Skeletal muscle tissue (tissue), 4 donors: ENCODE measurements around the gene SATB2. TPM values are rescaled to one million over a fixed set of nuclear protein-coding genes. Genes with fewer than 3 reads are reported as not detected.

Experiments
- H3K27ac ChIP-seq: one replicate; pipeline ENCODE4 v1.7.0; 2013; ENCODE audit warnings: mild to moderate bottlenecking, low read depth, low read length, inconsistent platforms
- H3K27me3 ChIP-seq, 3 donors: one replicate each; pipeline ENCODE4 v1.7.0; 2013; ENCODE audit warnings: low read length in 3 of 3; ENCODE audit not compliant: control insufficient read depth in 3 of 3, insufficient read depth in 3 of 3
- H3K36me3 ChIP-seq, 3 donors: one replicate each; pipeline ENCODE4 v1.7.0; 2013; ENCODE audit warnings: low read length in 3 of 3; ENCODE audit not compliant: control insufficient read depth in 3 of 3, insufficient read depth in 3 of 3
- H3K4me1 ChIP-seq, 3 donors: one replicate each; pipeline ENCODE4 v1.7.0; 2013; ENCODE audit warnings: low read length in 3 of 3, mild to moderate bottlenecking in 3 of 3; ENCODE audit not compliant: control insufficient read depth in 3 of 3, insufficient read depth in 3 of 3
- H3K4me3 ChIP-seq, 3 donors: one replicate each; pipeline ENCODE4 v1.7.0; 2013; ENCODE audit warnings: low read length in 3 of 3
- H3K9ac ChIP-seq, 3 donors: one replicate each; pipeline ENCODE4 v1.7.0; 2013; ENCODE audit warnings: low read length in 3 of 3, mild to moderate bottlenecking in 3 of 3, moderate library complexity in 2 of 3, low read depth in 1 of 3
- H3K9me3 ChIP-seq, 3 donors: one replicate each; pipeline ENCODE4 v1.7.0; 2013; ENCODE audit warnings: low read length in 3 of 3; ENCODE audit not compliant: control insufficient read depth in 3 of 3
- total RNA-seq: library from RNA; depleted of rRNA; stranded (reverse); fragments of >200 nt; gene quantifications from one replicate; pipeline ENCODE4 v1.2.3, GENCODE V29; 2014
- donor health status: Osteomylitis.

SATB2 gene
- total RNA-seq, 1 donor from 2014 or later: 3.7 TPM

DNA sequence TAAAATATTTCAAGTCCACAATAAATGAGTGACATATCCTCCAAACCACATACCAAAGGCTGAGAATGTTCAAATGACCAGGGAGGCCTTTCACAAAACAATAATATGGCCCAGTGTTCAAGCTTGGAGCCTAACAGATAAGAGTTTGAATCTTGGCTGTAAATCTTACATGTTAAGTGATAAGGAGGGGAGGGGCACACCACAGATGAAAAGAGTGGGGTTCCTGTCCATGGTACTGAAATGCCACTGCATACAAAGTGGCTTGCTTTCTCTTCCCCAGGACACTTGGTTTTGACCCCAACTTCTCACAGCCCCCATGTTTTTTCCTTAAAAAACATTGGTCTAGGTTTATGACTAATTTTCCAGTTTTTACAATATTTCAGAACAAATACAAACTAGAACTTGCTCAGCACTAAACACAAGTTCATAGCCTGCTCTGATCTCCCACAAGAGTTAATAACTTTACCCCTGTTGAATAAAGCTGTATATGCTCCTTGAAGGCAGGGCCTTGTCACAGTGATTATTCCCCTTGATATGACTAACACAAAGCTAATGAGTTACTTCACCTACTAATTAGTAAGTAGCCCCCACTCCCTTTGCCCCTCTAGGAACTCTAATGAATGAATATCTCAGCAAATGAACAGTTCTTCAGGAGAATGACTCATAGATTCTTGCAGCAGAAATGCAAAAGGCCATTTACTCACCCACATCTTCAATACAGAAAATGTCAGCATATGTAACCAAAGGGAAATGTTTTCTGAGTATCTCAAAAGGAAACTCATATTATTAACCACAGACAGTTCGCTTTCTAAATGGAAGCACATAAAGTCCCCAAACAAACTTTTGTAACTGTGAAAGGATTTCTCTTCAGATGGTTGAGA is 142.2 kb downstream of the SATB2 start:
- H3K27ac ChIP-seq: no peak overlapping the region
- no peaks in the 10 kb centered on the region for H3K27me3 ChIP-seq
- no peak overlapping the region for H3K9ac ChIP-seq
- H3K36me3 ChIP-seq: no peaks in the 10 kb centered on the region
- H3K9me3 ChIP-seq: no peaks in the 10 kb centered on the region
- no peaks in the 10 kb centered on the region for H3K4me1 ChIP-seq
- no peak overlapping the region for H3K4me3 ChIP-seq

DNA sequence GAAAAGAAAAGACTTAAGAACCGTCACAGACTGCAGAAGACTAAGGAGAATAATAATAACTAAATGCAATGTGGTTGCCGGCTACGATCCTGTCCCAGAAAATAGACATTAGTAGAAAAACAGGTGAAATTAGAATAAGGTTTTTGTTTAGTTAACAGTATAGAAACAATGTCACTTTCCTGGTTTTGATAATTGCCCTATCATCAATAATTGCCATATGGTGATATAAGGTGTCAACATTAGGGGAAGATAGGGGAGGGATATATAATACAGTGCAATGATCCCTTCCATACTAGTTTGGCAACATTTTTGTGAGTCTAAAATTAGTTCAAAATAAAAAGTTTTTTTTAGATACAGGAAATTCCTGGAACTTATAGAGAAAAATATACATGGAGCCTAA is 144.8 kb downstream of the SATB2 start:
- Histone ChIP-seq H3K4me1 (no peaks in the 10 kb centered on the region), H3K36me3 (peaks cover 0 to 4% (median 0%) of the 10 kb centered on the region in 3 donors), H3K27me3 (peaks cover 0 to 4% (median 0%) of the 10 kb centered on the region in 3 donors), H3K27ac (no peak overlapping the region), H3K9ac (no peak overlapping the region), H3K9me3 (no peaks in the 10 kb centered on the region), H3K4me3 (no peak overlapping the region)

DNA sequence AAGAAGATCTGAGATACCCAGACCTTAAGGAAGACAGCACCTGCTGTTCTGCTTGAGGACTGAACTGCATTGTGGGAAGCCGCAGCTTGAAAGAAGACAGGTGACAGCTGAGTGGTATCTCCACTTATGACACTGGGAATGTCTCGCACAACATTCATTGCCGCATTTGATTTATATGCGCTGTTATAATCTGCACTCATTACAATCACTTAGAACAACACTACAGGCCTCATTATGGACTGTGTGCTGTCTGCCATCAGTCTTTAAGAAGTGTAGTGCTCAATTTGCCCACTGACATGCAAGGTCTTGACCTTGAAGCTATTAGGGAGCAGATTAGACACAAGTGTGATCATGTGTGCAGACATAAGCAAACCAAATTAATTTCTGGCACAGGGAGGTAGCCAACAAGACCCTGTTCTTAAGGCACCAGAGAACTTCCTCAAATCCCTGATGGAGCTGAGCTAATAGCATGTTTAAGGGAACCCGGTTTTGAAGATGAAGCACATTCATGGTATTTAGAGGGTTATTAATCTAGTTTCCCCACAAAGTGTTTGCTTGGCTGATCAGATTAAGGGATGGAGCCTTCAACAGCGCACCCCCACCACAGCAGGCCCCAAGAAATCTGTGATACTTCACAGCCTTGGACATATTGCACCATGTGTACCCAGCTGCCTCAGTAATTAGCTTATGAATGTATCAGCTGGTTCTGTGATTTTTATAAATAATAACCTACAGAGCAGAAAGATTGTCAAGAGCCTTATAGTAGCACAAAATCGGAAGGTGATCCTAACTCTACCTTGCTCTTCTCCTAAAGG is 146.8 kb downstream of the SATB2 start:
- Histone ChIP-seq H3K4me3 (no peak overlapping the region), H3K9me3 (no peaks in the 10 kb centered on the region), H3K9ac (no peak overlapping the region), H3K36me3 (peaks cover 0 to 4% (median 0%) of the 10 kb centered on the region in 3 donors), H3K4me1 (no peaks in the 10 kb centered on the region), H3K27me3 (peaks cover 0 to 4% (median 0%) of the 10 kb centered on the region in 3 donors), H3K27ac (no peak overlapping the region)

DNA sequence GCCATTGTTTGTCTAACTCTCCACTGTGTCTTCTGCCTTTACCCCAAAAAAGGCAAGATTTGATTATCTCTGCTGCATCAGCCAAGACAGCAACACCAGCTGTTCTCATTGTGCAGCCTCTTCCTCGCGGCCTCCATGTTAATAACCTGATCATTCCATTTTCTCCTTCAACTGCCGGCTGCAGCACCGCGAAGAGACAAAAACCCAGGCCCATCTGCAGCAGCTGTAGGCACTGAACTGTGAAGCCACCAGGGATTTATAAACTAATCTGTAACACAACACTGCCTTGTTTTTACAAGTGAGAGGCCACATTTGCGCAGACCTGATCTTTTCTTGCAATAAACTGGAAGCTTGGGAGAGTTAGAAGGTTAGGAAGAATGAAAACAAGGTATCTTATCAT is 147.8 kb downstream of the SATB2 start:
- Histone ChIP-seq H3K36me3 (peaks cover 0 to 4% (median 0%) of the 10 kb centered on the region in 3 donors), H3K27ac (no peak overlapping the region), H3K27me3 (peaks cover 0 to 4% (median 0%) of the 10 kb centered on the region in 3 donors), H3K4me1 (no peaks in the 10 kb centered on the region), H3K9ac (no peak overlapping the region), H3K9me3 (no peaks in the 10 kb centered on the region), H3K4me3 (no peak overlapping the region)

DNA sequence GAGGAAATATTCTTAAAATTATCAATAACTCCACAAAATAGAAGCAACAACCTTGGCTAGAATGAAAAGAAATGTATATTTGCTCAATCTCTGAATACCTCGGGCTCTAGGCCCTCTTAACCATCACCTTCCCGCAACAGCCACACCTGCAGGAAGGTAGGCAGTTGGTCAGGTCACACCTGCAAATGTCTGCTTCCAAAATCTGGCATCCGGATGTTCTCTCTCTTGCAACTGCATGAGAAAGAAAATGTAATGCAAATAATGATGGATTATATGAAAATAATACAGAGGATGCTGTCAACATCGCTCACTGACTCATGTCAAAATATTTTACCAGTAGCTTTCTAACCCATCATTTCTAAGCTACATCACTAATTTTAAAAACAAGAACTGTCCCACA is 148.3 kb downstream of the SATB2 start:
- Histone ChIP-seq H3K27ac (no peak overlapping the region), H3K9ac (no peak overlapping the region), H3K4me1 (no peaks in the 10 kb centered on the region), H3K9me3 (no peaks in the 10 kb centered on the region), H3K4me3 (no peak overlapping the region), H3K36me3 (peaks cover 0 to 4% (median 0%) of the 10 kb centered on the region in 3 donors), H3K27me3 (peaks cover 0 to 4% (median 0%) of the 10 kb centered on the region in 3 donors)

DNA sequence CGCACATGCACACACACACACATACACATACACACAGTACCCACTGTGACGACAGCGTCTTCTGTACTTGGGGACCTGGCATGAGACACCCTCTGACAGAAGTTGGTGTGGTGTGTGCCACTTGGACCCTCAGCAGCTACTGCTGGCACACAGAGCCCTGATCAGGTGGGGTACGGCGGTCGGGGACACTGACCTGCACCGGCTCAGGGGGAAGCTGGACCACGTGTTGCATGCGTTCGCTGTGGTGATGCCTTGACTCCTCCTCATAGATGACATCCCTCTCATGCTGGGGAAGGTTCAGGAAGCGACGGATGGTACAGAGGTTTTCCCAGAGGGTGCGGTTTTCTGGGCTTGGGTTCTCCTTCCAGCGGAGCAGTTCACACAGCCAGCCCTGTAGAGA is 149.2 kb downstream of the SATB2 start:
- H3K27ac ChIP-seq: no peak overlapping the region
- no peak overlapping the region for H3K9ac ChIP-seq
- no peaks in the 10 kb centered on the region for H3K9me3 ChIP-seq
- H3K36me3 ChIP-seq: peaks cover 0 to 4% (median 0%) of the 10 kb centered on the region in 3 donors
- no peaks in the 10 kb centered on the region for H3K4me1 ChIP-seq
- no peak overlapping the region for H3K4me3 ChIP-seq
- peaks cover 0 to 4% (median 0%) of the 10 kb centered on the region in 3 donors for H3K27me3 ChIP-seq

DNA sequence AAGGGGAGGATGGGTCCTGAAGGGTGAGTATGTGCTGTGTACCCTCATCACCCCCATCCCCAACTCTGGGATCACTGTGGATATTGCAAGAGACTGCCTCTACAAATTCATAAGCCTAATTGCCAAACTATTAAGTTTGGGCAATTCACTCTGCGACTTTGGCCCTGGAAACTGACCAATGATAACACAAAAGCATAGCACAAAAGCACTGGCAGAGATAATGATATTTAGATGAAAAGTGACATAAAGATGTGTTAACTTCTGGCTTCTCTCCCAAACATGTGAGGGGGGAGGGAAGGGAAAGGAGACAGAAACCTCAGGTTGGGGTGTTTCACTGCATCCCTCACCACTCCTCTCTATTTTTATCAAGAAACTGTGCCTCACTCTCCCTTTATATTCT is 150.3 kb downstream of the SATB2 start:
- no peak overlapping the region for H3K4me3 ChIP-seq
- H3K4me1 ChIP-seq: no peaks in the 10 kb centered on the region
- H3K9ac ChIP-seq: no peak overlapping the region
- H3K36me3 ChIP-seq: peaks cover 0 to 4% (median 0%) of the 10 kb centered on the region in 3 donors
- no peaks in the 10 kb centered on the region for H3K9me3 ChIP-seq
- H3K27me3 ChIP-seq: peaks cover 0 to 4% (median 0%) of the 10 kb centered on the region in 3 donors
- no peak overlapping the region for H3K27ac ChIP-seq

DNA sequence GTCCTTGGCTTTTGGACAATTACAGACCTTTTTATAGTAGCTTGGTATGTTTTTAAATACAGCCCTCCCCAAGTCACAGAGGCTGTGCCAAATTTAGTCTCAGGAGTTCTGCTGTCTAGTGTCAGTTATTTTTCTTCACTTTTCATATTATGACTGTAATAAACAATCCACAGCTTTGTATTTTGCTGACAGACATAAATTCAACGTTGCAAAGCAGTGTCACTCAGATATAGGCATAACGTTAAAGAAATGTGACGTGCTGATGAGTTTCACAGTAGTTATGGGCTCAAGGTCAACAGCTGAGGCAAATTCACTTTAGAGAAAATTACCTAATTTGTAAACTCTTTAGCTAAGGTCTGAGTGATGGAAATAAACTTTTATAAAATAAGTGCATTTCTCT is 151.6 kb downstream of the SATB2 start:
- no peak overlapping the region for H3K9ac ChIP-seq
- H3K36me3 ChIP-seq: peaks cover 0 to 4% (median 0%) of the 10 kb centered on the region in 3 donors
- no peak overlapping the region for H3K27ac ChIP-seq
- H3K27me3 ChIP-seq: peaks cover 0 to 4% (median 0%) of the 10 kb centered on the region in 3 donors
- no peaks in the 10 kb centered on the region for H3K4me1 ChIP-seq
- no peak overlapping the region for H3K4me3 ChIP-seq
- no peaks in the 10 kb centered on the region for H3K9me3 ChIP-seq

DNA sequence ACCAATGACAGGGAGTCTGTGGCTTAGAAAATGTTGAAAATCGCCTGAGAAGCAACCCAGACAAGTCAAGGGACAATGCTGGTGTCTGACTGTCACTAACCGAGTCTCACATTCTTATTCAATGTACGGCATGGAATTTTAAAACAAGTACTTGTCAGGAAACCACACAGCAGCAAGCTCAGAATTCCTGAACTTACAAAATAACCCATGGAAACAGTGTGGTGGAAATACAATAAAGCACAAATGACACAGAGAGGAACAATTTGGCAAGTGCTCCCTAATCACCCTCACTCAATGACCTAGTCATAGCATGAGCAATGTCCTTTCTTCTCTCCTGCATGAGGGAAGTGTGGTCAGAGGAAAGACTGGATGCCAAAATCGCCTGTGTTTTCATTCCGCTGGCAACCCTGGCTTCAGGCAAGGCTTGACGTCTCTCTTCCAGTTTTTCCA is 154.0 kb downstream of the SATB2 start:
- H3K4me1 ChIP-seq: no peaks in the 10 kb centered on the region
- H3K4me3 ChIP-seq: no peak overlapping the region
- no peak overlapping the region for H3K9ac ChIP-seq
- no peaks in the 10 kb centered on the region for H3K9me3 ChIP-seq
- H3K36me3 ChIP-seq: peaks cover 0 to 4% (median 0%) of the 10 kb centered on the region in 3 donors
- H3K27me3 ChIP-seq: peaks cover 0 to 3% (median 0%) of the 10 kb centered on the region in 3 donors
- no peak overlapping the region for H3K27ac ChIP-seq

DNA sequence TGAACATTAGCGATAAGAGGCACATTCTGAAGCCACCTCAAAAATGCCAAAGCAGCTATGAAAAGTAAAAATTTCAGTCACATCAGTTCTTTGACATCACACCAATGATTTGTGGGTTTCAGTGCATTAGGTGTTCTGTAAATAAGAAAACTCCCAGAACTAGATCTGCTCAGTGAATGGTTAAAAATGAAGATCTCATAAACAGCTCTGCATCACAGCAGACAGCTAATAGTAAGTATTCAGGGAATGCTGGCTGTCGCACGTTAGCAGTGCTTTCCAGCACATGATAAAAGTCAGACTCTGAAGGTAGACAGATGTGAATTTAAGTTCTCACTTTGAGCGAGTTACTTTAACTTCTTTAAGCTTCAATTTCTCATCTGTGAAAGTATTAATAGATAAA is 154.9 kb downstream of the SATB2 start:
- Histone ChIP-seq H3K4me3 (no peak overlapping the region), H3K36me3 (no peaks in the 10 kb centered on the region), H3K4me1 (no peaks in the 10 kb centered on the region), H3K9ac (no peak overlapping the region), H3K9me3 (no peaks in the 10 kb centered on the region), H3K27ac (no peak overlapping the region), H3K27me3 (no peaks in the 10 kb centered on the region)
